Gastrocnemius medialis (tissue), 4 donors: ENCODE results near the gene LAMP1.

Experiments
- POLR2A ChIP-seq, 2 donors: fragments of 450-650 bp; IDR thresholded peaks; one replicate each; pipeline ENCODE4 v1.6.1; 2017; ENCODE audit warnings: antibody characterized with exemption in 2 of 2, mild to moderate bottlenecking in 2 of 2, moderate library complexity in 2 of 2
- TF ChIP-seq, protein P1 (sequence below), 5 experiments: fragments of 450-650 bp in 3 of 5; fragments of 200-600 bp in 2 of 5; sonication (generic) in 2 of 5; IDR thresholded peaks in 4 of 5; conservative IDR thresholded peaks in 1 of 5; 1 replicate in 4 of 5; 2 replicates in 1 of 5; pipeline ENCODE4 v1.5.1; 2016 to 2019; ENCODE audit warnings: antibody characterized with exemption in 5 of 5, mild to moderate bottlenecking in 3 of 5, moderate library complexity in 3 of 5

DNA sequence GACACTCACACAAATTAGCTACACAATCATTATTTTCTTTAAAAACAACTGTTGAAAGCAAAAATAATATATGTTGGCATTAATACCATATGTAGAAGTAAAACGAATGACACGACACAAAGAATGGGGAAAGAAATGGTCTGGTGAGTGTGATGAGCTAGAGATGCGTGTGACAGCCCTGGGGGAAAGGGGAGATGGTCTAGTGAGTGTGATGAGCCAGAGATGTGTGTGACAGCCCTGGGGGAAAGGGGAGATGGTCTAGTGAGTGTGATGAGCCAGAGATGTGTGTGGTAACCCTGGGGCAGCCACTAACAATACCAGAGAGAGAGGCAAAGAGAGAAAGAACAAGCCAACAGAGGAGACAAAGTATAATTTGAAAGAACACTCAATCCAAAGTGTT lies 22.3 kb upstream of the LAMP1 start:
- TF ChIP-seq, protein P1, sequence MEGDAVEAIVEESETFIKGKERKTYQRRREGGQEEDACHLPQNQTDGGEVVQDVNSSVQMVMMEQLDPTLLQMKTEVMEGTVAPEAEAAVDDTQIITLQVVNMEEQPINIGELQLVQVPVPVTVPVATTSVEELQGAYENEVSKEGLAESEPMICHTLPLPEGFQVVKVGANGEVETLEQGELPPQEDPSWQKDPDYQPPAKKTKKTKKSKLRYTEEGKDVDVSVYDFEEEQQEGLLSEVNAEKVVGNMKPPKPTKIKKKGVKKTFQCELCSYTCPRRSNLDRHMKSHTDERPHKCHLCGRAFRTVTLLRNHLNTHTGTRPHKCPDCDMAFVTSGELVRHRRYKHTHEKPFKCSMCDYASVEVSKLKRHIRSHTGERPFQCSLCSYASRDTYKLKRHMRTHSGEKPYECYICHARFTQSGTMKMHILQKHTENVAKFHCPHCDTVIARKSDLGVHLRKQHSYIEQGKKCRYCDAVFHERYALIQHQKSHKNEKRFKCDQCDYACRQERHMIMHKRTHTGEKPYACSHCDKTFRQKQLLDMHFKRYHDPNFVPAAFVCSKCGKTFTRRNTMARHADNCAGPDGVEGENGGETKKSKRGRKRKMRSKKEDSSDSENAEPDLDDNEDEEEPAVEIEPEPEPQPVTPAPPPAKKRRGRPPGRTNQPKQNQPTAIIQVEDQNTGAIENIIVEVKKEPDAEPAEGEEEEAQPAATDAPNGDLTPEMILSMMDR (IDR thresholded peaks at IDR 0.05 in 4 of 5, conservative IDR thresholded peaks at IDR 0.05 in 1 of 5) = no peak
- no peak for TF ChIP-seq POLR2A (IDR thresholded peaks at IDR 0.05)
